ENCODE data around the gene PRRX2. TPM values are rescaled to one million over a fixed set of nuclear protein-coding genes. Genes with fewer than 3 reads are reported as not detected.

The PRRX2 gene
- total and polyA plus RNA-seq, 2 experiments from 2014 or later: 5.8 to 8.3 TPM

GRCh38 chr9:129640086-129640870, 25.2 kb upstream of the PRRX2 start:
- Mint-ChIP-seq H3K36me3 (ENCODE audit: low read depth) (peaks cover 20% of the 10 kb centered on the region), H3K4me1 (peaks cover 9% of the 10 kb centered on the region), H3K27ac (no peak overlapping the region), H3K9me3 (no peaks in the 10 kb centered on the region; the same call in 2 of the 3 replicates), H3K4me3 (peak overlapping the region; percentile 83), H3K27me3 (ENCODE audit: insufficient read depth, low read depth, poor library complexity) (peaks cover 14% of the 10 kb centered on the region)
- Histone ChIP-seq H3K9me2 (ENCODE audit: insufficient read depth) (no peaks in the 10 kb centered on the region), H3F3A (replicated peaks; ENCODE audit: low read depth) (no peaks in the 10 kb centered on the region), H2AFZ (no peak overlapping the region), H3K27me3 (ENCODE audit: insufficient read depth) (no peaks in the 10 kb centered on the region), H3K4me1 (ENCODE audit: insufficient read depth) (no peaks in the 10 kb centered on the region), H3K36me3 (ENCODE audit: insufficient read depth) (no peaks in the 10 kb centered on the region), H3K79me2 (replicated peaks; ENCODE audit: insufficient read depth) (peaks cover 10% of the 10 kb centered on the region), H3K27ac (ENCODE audit: low read depth) (no peak overlapping the region), H3K4me2 (peak overlapping the region; percentile 91), H4K20me1 (replicated peaks; ENCODE audit: insufficient read depth) (peaks cover 21% of the 10 kb centered on the region), H3K4me3 (peak overlapping the region; percentile 94)
- TF ChIP-seq JUNB (IDR thresholded peaks at IDR 0.05; ENCODE audit: unreplicated experiment) (no peak), ZNF331 (CRISPR knock-in tag; IDR thresholded peaks at IDR 0.05; ENCODE audit: low read depth) (no peak), POLR2AphosphoS5 (IDR thresholded peaks at IDR 0.05; ENCODE audit: low read depth) (no peak), STAT1 (IDR thresholded peaks at IDR 0.05; ENCODE audit: unreplicated experiment) (no peak), NANOG (IDR thresholded peaks at IDR 0.05; ENCODE audit: borderline replicate concordance) (no peak), EZH2phosphoT487 (IDR thresholded peaks at IDR 0.05; ENCODE audit: unreplicated experiment) (no peak), REST (IDR thresholded peaks at IDR 0.05; ENCODE audit: unreplicated experiment) (no peak), EZH2 (IDR thresholded peaks at IDR 0.05; ENCODE audit: low read depth, unreplicated experiment) (no peak), CTCF (conservative IDR thresholded peaks at IDR 0.05; ENCODE audit: low read depth in 2 of 2) (no peak), ZNF462 (CRISPR knock-in tag; IDR thresholded peaks at IDR 0.05) (no peak), ETS1 (IDR thresholded peaks at IDR 0.05) (no peak), CREB1 (CRISPR knock-in tag; IDR thresholded peaks at IDR 0.05; ENCODE audit: low read depth) (no peak), ZNF114 (CRISPR knock-in tag; IDR thresholded peaks at IDR 0.05) (no peak)
- ATAC-seq: no peak
- DNase-seq (ENCODE audit: low spot score): no peak

Measured in GM23338 (cell line).